Left renal cortex interstitium (tissue), 4 donors: ENCODE data around the gene SAE1. TPM values are rescaled to one million over a fixed set of nuclear protein-coding genes. Genes with fewer than 3 reads are reported as not detected.
A peak's percentile ranks its signal among the peaks of the same experiment; 100 is the strongest.
"Not testable (repeated sequence)": the region's sequence is repeated elsewhere in the genome, so short reads cannot be mapped to it uniquely, and the experiment has no call there.

Source experiments
- DNase-seq, 4 donors: peaks; one replicate each; pipeline ENCODE4 v3.0.0-alpha.2; 2013; ENCODE audit warnings: low read depth in 4 of 4, low spot score in 2 of 4, missing footprints in 1 of 4
- polyA plus RNA-seq, 4 donors: library from polyadenylated mRNA; unstranded; fragments of 120-200 nt; gene quantifications; one replicate each; pipeline ENCODE4 v1.2.1, GENCODE V29; 2013; ENCODE audit not compliant: insufficient read length in 4 of 4

Gene SAE1
- polyA plus RNA-seq, 4 donors: 107 to 131 (median 118) TPM

DNA sequence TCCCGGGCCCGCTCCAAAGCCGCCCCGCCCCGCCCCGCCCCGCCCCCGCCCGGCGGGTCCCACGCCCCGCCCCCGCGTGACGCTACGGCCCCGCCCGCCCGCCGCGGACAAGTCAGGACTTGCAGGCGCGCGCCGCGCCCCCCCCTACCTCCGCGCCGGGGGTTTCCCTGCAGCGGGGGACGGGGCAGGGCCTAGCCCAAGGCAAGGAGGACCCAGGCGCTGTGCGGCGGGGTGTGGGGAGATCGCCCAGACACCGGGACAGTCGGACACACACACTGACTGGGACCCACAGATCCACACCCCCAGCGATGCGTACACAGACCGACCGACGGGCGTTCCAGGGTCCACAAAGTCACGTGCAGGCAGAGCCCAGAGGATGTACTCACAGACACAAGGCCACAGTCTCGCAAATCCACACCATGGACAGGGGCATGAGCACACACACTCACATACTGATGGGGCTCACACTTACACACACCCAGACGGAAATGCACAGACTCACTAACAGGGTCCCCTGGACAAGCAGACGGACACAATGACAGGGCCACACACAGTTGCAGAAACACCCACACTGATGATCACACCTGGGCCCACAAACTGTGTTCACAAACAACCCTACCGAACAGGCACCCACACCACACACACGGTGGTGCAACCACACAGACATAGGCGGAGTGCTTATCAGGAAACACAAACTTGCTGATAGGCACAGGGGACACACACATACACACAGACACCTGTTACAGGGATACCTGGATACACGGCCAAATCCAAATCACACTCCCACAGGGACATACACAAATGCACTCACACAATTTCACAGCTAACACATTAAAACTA lies 100.8 kb downstream of the SAE1 start:
- no peak for DNase-seq

DNA sequence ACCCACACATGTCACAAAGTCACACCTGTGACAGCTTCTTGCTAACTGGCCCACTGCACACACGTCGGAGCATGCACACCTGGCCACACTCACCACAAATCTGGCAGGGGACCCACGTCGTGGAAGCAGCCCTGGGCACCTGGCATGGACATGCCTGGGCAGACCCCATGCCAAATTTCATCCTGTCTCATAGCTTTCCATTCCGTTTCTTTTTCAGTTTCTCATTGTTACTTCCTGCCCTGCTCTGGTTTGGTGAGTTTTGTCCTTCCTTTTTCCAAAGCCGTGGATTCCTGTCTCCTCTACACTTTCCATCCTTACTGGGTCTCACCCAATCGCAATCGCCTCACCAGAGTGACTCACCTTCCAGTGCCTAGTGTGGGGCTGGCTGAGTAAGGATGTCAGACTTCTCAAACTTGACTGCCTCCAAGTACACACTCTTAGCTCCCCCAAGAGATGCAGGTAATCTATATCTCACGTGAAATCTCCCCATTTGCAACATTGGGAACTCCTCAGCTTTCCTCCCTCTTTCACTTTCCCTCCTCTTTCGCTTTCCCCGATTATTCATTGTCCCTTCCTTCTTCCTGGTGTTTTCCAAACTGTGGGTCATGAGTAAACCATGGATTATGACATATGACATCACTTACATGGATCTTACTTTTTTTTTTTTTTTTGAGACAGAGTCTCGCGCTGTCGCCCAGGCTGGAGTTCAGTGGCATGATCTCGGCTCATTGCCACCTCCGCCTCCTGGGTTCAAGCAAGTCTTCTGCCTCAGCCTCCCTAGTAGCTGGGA lies 102.0 kb downstream of the SAE1 start:
- DNase-seq: no peak

DNA sequence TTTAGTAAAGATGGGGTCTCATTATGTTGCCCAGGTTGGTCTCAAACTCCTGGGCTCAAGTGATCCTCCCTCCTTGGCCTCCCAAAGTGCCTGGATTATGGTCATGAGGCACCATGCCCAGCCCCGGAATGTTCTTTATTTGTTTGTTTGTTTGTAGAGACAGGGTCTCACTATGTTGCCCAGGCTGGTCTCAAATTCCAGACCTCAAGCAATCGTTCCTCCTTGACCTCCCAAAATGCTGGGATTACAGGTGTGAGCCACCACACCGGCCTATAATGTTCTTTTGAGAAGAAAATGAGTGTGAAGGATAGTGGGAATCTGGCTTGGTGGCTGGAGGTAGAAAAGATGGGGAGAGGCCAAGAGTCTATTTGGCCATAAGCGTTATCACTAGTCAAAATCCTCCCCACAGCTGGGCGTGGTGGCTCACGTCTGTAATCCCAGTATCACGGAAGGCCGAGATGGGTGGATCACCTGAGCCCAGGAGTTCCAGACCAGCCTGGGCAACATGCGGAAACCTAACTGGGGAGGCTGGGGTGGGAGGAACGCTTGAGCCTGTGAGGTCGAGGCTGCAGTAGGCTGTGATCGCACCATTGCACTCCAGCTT lies 105.5 kb downstream of the SAE1 start:
- DNase-seq: no peak

DNA sequence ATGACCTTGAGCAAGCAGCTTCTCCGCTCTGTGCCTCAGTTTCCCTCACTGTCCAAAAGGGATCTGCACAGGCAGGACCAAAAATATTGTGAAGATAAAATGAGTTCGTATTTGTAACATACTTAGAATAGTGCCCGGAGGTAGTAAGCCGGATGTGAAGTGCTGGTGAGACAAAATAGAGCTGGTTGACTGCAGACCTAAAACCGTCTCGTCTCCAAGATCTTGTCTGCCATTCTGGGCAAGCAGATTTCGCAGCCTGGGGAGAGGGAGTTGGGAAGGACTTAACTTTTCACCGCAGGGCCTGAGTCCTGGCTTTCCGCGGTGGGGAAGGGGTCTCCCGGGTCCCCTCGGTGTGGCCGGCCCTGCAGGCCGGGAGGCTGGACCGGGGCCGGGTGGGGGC lies 108.5 kb downstream of the SAE1 start:
- DNase-seq: no peak

GRCh38 chr19:47239610-47240296 lies 109.1 kb downstream of the SAE1 start:
- DNase-seq: no peak

GRCh38 chr19:47240556-47240955 lies 109.9 kb downstream of the SAE1 start:
- DNase-seq: no peak

DNA sequence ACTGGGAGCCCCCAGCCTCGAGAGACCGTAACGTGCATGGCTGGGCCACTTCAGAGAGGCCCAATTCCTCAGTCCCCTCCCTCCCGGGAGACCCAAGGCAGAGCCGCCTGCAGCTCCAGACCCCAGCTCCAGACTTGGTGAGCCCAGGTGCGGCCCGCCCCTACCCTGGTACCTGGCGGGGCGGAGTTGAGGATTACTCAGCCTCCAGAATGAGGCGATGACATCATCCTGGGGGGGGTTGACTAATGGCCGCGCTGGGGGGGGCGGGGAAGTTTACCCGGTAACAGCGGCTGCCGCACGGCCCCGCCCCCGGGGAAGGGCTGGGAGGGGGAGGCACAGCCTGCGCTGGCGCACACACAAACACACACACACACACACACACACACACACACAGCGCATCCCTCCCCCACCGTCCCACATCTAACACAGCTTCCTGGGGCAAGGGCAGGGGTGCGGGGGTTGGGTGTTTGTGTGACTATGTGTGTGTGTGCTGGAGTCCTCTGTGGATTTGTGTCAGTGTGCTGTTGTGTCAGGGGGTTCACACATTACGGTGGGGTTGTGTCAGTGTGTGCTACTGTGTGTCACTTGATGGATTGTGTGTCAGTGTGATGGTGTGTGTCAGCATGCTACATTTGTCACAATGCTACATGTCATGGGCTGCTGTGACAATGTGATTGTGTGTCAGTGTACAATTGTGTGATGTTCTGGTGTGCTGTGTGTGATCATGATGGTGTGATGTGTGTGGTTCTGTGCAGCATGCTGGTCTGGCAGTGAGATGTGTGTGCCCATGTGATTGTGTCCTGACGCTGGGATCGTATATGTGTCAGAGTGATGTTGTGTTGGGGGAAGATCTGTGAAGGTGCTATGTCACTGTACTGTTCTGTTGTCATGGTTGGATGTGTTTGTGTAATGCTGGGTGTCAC lies 110.6 kb downstream of the SAE1 start:
- DNase-seq: no peak

- DNase-seq: no peak
Measured at GRCh38 chr19:47241919-47242577, 111.4 kb downstream of the SAE1 start.

DNA sequence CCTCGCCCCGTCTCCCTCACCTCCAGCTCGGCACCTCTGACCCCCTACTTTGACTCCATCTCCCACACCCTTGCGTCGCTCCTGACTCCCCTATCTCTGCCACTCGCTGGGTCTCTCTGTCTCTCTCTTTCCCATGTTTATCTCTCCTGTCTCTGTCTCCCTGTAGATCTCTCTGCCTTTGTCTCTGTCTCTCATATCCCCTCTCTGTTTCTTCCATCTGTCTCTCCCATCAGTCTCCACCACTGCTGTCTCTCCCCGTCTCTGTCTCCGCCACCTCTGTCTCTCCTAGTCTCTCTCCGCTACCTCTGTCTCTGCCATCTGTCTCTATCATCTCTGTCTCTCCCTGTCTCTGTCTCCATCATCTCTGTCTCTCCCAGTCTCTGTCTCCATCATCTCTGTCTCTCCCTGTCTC lies 112.7 kb downstream of the SAE1 start:
- no peak for DNase-seq

DNA sequence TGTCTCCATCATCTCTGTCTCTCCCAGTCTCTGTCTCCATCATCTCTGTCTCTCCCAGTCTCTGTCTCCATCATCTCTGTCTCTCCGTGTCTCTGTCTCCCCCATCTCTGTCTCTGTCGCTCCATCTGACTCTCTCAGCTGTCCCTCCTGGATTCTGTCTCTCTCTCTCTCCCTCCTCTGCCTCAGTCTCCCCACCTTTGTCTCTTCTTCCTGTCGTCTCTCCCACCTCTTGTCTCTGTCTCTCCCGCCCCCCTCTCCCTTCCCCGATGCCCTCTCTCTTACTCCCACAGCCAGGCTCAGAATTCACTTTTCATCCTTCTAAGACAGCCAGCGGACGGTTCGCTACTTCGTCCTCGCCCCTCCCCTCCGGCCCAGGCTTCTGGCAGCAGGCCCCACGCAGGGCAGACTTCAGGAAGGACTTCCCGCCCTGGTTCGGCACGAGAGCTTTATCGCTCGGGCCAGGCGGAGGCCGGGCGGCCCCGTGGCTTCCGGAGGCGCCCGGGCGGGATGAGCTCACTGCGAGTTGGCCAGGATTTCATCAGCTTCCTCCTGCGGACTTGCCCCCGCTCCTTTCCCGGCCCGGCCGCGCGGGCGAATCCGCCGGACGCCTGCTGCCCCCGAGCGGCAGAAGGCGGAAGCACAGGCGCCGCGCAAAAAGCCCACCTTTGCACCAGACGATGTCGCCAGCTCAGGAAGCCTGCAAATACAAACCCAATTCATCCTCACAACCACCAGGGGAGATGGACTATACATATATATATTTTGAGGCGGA lies 113.3 kb downstream of the SAE1 start:
- DNase-seq: peak in 1 of 4 donors; percentile 80

GRCh38 chr19:47247308-47247990 lies 116.8 kb downstream of the SAE1 start:
- DNase-seq: no peak

DNA sequence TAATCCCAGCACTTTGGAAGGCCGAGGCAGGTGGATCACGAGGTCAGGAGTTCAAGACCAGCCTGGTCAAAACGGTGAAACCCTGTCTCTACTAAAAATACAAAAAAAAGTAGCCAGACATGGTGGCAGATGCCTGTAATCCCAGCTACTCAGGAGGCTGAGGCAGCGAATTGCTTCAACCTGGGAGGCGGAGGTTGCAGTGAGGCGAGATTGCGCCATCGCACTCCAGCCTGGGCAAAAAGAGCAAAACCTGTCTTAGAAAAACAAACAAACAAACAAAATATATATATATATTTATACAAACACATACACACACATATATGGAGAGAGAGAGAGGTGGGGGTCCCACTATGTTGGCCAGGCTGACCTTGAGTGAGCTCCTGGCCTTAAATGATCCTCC lies 122.4 kb downstream of the SAE1 start:
- DNase-seq: not testable (repeated sequence)

DNA sequence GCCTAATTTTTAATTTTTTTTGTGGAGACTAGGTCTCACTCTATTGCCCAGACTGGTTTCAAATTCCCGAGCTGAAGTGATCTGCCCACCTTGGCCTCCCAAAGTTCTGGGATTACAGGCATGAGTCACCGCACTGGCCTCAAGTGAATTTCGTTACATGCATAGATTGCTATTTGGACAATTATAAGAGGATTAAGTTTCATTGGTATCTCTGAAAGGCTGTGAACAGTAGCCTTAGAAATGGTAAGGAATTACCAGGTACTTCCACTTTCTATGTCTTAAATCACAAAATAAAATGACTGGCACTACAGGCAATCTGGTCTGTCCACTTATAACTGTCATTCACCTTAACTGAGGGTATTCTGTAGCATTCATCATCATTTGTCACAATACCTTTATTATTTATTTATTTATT lies 122.8 kb downstream of the SAE1 start:
- no peak for DNase-seq

GRCh38 chr19:47253970-47254369 lies 123.3 kb downstream of the SAE1 start:
- no peak for DNase-seq

- peak; percentile 87 to 94 (median 92) for DNase-seq
Measured at GRCh38 chr19:47255879-47256692, 125.5 kb downstream of the SAE1 start, which contains the start of gene CCDC9. TSS of gene CCDC9 (plus strand) at chr19:47256525. CDS start at chr19:47258401, 1,876 bp downstream.

DNA sequence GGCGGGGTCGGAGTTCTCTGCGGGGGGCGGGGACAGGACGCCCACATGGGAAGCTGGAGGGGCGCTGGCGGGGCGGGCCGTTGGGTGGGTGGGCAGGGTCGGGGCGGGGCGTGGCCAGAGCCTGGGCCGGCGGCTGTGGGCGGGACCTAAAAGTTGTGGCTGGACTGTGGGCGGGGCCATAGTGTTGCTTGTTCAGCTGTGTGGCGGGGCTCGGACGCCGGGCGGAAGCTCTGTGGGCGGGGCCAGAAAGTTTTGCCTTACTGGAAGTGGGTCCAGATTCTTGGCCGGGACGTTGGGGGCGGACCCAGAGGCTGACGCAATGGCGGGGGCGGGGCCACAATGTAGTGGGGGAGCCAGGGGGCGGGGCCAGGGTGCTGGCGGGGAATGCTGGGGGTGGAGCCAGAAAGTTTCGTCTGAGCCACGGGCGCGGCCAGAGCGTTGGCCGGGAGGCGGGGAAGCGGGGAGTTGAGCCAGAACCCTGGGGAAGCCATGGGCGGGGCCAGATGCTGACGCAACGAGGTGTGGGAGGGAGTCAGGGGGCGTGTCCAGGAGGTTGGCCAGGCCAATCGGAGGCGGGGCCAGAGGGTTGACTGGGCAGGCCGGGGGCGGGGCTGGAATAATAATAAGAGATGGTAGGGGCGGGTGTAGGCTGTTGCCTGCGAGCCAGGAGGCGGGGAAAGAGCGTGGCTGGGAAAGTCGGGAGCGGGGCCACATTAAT lies 126.2 kb downstream of the SAE1 start:
- peak; percentile 92 to 99 (median 98) for DNase-seq
